ENCODE results near the gene DMTF1. TPM values are rescaled to one million over a fixed set of nuclear protein-coding genes. Genes with fewer than 3 reads are reported as not detected.

Gene DMTF1
- total RNA-seq, 1 experiment from 2014 or later = 56.3 TPM

DNA sequence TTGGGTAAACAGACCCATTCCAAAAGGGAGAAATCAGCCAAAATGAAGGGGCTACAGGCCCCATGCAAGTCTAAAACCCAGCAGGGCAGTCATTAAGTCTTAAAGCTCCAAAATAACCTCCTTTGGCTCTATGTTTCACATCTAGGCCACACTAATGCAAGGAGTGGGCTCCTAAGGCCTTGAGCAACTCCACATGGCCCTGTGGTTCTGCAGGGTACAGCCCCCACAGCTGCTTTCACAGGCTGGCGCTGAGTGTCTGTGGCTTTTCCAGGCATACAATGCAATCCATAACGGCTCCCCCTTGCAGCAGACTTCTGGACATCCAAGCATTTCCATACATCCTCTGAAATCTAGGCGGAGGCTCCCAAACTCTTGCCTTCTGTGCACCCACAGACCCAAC, 58.3 kb downstream of the DMTF1 start:
- peaks cover 0 to 17% of the 10 kb centered on the region in 2 experiments; a peak in 2 of 4 replicates for H3K36me3 ChIP-seq (ENCODE audit: control insufficient read depth in 1 of 2, insufficient read depth in 2 of 2, low read length in 2 of 2)
- peaks cover 88% of the 10 kb centered on the region for H3K79me2 ChIP-seq (ENCODE audit: insufficient read depth, low read length)
- no peaks in the 10 kb centered on the region for H3K27me3 ChIP-seq (ENCODE audit: insufficient read depth, low read length)
- H3K27ac ChIP-seq (ENCODE audit: low read depth, low read length) = no peak overlapping the region
- peaks cover 0 to 8% of the 10 kb centered on the region in 2 experiments; a peak in 1 of 4 replicates for H3K4me1 ChIP-seq (ENCODE audit: control insufficient read depth in 1 of 2, insufficient read depth in 2 of 2, low read length in 2 of 2)
- ChIA-PET CTCF (no interaction called here), POLR2A (no interaction called here), RAD21 (ENCODE audit: low non-redundant PET in 1 of 2, low total read pairs in 2 of 2, uncharacterized antibody in 2 of 2, unreplicated experiment in 2 of 2) (no interaction called here)
- DNase-seq (ENCODE audit: low read depth, low spot score) (no peak), ATAC-seq (no peak)
- no peak overlapping the region for H3K4me2 ChIP-seq (ENCODE audit: low read length)
- no peaks in the 10 kb centered on the region; the same call in 1 of the 2 replicates for H4K20me1 ChIP-seq (ENCODE audit: insufficient read depth)
- no TSS peak for BruUV-seq (replicated peaks)
- intact Hi-C loops (cut with micrococcal nuclease) = no loop called here
- TF ChIP-seq ZBTB33 (IDR thresholded peaks at IDR 0.05; ENCODE audit: extremely low read depth, insufficient replicate concordance, low read length) (no peak), TCF7L2 (IDR thresholded peaks at IDR 0.05; ENCODE audit: borderline replicate concordance, extremely low read depth, insufficient read depth, insufficient read length) (no peak), EZH2 (IDR thresholded peaks at IDR 0.05) (no peak), ZFX (IDR thresholded peaks at IDR 0.05) (no peak), CTCF (IDR thresholded peaks at IDR 0.05 in 2 of 3, conservative IDR thresholded peaks at IDR 0.05 in 1 of 3; ENCODE audit: borderline replicate concordance in 1 of 3, insufficient read depth in 1 of 3, low read depth in 2 of 3, low read length in 2 of 3) (no peak), RAD21 (IDR thresholded peaks at IDR 0.05; ENCODE audit: low read depth) (no peak), POLR2AphosphoS5 (IDR thresholded peaks at IDR 0.05; ENCODE audit: low read depth, low read length) (no peak), MAX (IDR thresholded peaks at IDR 0.05) (no peak), EGR1 (IDR thresholded peaks at IDR 0.05; ENCODE audit: low read depth) (no peak), CEBPB (IDR thresholded peaks at IDR 0.05; ENCODE audit: low read depth) (no peak), JUND (IDR thresholded peaks at IDR 0.05) (no peak), CBX3 (IDR thresholded peaks at IDR 0.05; ENCODE audit: low read depth) (no peak), SP1 (IDR thresholded peaks at IDR 0.05; ENCODE audit: low read depth) (no peak), FOSL1 (IDR thresholded peaks at IDR 0.05; ENCODE audit: low read depth) (no peak), YY1 (IDR thresholded peaks at IDR 0.05; ENCODE audit: extremely low read depth, insufficient replicate concordance, low read depth, low read length) (no peak)
- TF ChIP-seq, protein P1, sequence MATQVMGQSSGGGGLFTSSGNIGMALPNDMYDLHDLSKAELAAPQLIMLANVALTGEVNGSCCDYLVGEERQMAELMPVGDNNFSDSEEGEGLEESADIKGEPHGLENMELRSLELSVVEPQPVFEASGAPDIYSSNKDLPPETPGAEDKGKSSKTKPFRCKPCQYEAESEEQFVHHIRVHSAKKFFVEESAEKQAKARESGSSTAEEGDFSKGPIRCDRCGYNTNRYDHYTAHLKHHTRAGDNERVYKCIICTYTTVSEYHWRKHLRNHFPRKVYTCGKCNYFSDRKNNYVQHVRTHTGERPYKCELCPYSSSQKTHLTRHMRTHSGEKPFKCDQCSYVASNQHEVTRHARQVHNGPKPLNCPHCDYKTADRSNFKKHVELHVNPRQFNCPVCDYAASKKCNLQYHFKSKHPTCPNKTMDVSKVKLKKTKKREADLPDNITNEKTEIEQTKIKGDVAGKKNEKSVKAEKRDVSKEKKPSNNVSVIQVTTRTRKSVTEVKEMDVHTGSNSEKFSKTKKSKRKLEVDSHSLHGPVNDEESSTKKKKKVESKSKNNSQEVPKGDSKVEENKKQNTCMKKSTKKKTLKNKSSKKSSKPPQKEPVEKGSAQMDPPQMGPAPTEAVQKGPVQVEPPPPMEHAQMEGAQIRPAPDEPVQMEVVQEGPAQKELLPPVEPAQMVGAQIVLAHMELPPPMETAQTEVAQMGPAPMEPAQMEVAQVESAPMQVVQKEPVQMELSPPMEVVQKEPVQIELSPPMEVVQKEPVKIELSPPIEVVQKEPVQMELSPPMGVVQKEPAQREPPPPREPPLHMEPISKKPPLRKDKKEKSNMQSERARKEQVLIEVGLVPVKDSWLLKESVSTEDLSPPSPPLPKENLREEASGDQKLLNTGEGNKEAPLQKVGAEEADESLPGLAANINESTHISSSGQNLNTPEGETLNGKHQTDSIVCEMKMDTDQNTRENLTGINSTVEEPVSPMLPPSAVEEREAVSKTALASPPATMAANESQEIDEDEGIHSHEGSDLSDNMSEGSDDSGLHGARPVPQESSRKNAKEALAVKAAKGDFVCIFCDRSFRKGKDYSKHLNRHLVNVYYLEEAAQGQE (IDR thresholded peaks at IDR 0.05; ENCODE audit: low read depth) = no peak
- no peak overlapping the region for H2AFZ ChIP-seq (ENCODE audit: low read depth, low read length, poor library complexity, severe bottlenecking)
- no peaks in the 10 kb centered on the region for H3K9me2 ChIP-seq (ENCODE audit: insufficient read depth)
- peaks cover 9% of the 10 kb centered on the region in 2 experiments; a peak in 2 of 4 replicates for H3K9me3 ChIP-seq (ENCODE audit: control insufficient read depth in 1 of 2, insufficient read depth in 1 of 2, low read depth in 1 of 2, low read length in 2 of 2)
- H3K9ac ChIP-seq (ENCODE audit: low read length) = no peak overlapping the region
- no peak overlapping the region for H3K4me3 ChIP-seq (replicated peaks in 1 of 2; ENCODE audit: low read depth in 1 of 2, low read length in 2 of 2)
